Neural cell (in vitro differentiated cells): Measurements from ENCODE around the gene FXYD6. TPM values are rescaled to one million over a fixed set of nuclear protein-coding genes. Genes with fewer than 3 reads are reported as not detected.
A peak's percentile ranks its signal among the peaks of the same experiment; 100 is the strongest.

Experiments
- H2AFZ ChIP-seq: fragments of 200-600, 300-800 bp; sonication (generic), shearing (Covaris generic); 2 replicates; pipeline ENCODE4 v1.6.0; 2014; ENCODE audit warnings: low read depth, mild to moderate bottlenecking, antibody characterized with exemption, low read length, moderate library complexity
- H3F3A ChIP-seq: fragments of 200-600 bp; shearing (Covaris generic); 2 replicates; pipeline ENCODE4 v1.6.1; 2016; ENCODE audit warnings: mild to moderate bottlenecking, moderate library complexity, mixed read lengths, antibody characterized with exemption, low read length; ENCODE audit not compliant: insufficient read depth, poor library complexity, severe bottlenecking
- H3K27ac ChIP-seq: fragments of 200-600, 300-800 bp; sonication (generic), shearing (Covaris generic); 2 replicates; pipeline ENCODE4 v1.5.1; 2014; ENCODE audit warnings: mild to moderate bottlenecking, low read length, moderate library complexity
- H3K27me3 ChIP-seq: fragments of 300-800, 200-600 bp; sonication (generic), shearing (Covaris generic); 2 replicates; pipeline ENCODE4 v1.6.0; 2014; ENCODE audit warnings: mild to moderate bottlenecking, low read depth, low read length, moderate library complexity; ENCODE audit not compliant: insufficient read depth
- H3K36me3 ChIP-seq: fragments of 300-800, 200-600 bp; sonication (generic), shearing (Covaris generic); 2 replicates; pipeline ENCODE4 v1.5.1; 2014; ENCODE audit warnings: mild to moderate bottlenecking, antibody characterized with exemption, low read length, moderate library complexity; ENCODE audit not compliant: insufficient read depth
- H3K4me2 ChIP-seq: fragments of 300-800, 200-600 bp; sonication (generic), shearing (Covaris generic); 2 replicates; pipeline ENCODE4 v1.6.0; 2014; ENCODE audit warnings: mild to moderate bottlenecking, low read length
- H3K4me3 ChIP-seq: fragments of 300-800, 200-600 bp; sonication (generic), shearing (Covaris generic); 2 replicates; pipeline ENCODE4 v1.5.1; 2014; ENCODE audit warnings: mild to moderate bottlenecking, low read length, moderate library complexity
- H3K79me2 ChIP-seq: fragments of 200-600 bp; shearing (Covaris generic); replicated peaks from 2 replicates; pipeline ENCODE4 v1.6.0; 2014; ENCODE audit warnings: mild to moderate bottlenecking, low read length, moderate library complexity; ENCODE audit not compliant: insufficient read depth
- H3K9ac ChIP-seq: fragments of 300-800, 200-600 bp; sonication (generic), shearing (Covaris generic); 2 replicates; pipeline ENCODE4 v1.6.1; 2016; ENCODE audit warnings: mild to moderate bottlenecking, low read length, mixed read lengths
- H3K9me2 ChIP-seq: fragments of 200-600 bp; shearing (Covaris generic); 2 replicates; pipeline ENCODE4 v1.6.1; 2016; ENCODE audit warnings: mild to moderate bottlenecking, low read length, mixed read lengths; ENCODE audit not compliant: insufficient read depth
- H3K9me3 ChIP-seq: fragments of 200-600, 300-800 bp; sonication (generic), shearing (Covaris generic); 2 replicates; pipeline ENCODE4 v1.6.1; 2016; ENCODE audit warnings: mild to moderate bottlenecking, mixed run types, low read length, moderate library complexity, mixed read lengths
- H4K20me1 ChIP-seq: fragments of 200-600 bp; shearing (Covaris generic); 2 replicates; pipeline ENCODE4 v1.6.1; 2016; ENCODE audit warnings: mild to moderate bottlenecking, mixed run types; ENCODE audit not compliant: insufficient read depth
- EP300 ChIP-seq: fragments of 450-650 bp; conservative IDR thresholded peaks from 2 replicates; pipeline ENCODE4 v1.6.1; 2014; ENCODE audit warnings: antibody characterized with exemption, mild to moderate bottlenecking, moderate library complexity; ENCODE audit not compliant: poor library complexity, severe bottlenecking
- EZH2 ChIP-seq: fragments of 200-600, 300-800 bp; shearing (Covaris generic), sonication (generic); IDR thresholded peaks from 2 replicates; pipeline ENCODE4 v1.6.1; 2014; ENCODE audit warnings: antibody characterized with exemption, low read length, borderline replicate concordance, mild to moderate bottlenecking; ENCODE audit not compliant: insufficient read depth, poor library complexity, severe bottlenecking
- MXI1 ChIP-seq: fragments of 450-650 bp; conservative IDR thresholded peaks from 2 replicates; pipeline ENCODE4 v1.6.1; 2014; ENCODE audit warnings: antibody characterized with exemption, mild to moderate bottlenecking; ENCODE audit not compliant: poor library complexity, severe bottlenecking
- POLR2AphosphoS5 ChIP-seq: IDR thresholded peaks from 2 replicates; pipeline ENCODE4 v1.6.1; 2012
- RAD21 ChIP-seq: fragments of 450-650 bp; conservative IDR thresholded peaks from 2 replicates; pipeline ENCODE4 v1.6.1; 2014; ENCODE audit warnings: antibody characterized with exemption, mild to moderate bottlenecking, moderate library complexity
- SMC3 ChIP-seq: fragments of 450-650 bp; conservative IDR thresholded peaks from 2 replicates; pipeline ENCODE4 v1.6.1; 2014; ENCODE audit warnings: antibody characterized with exemption, mild to moderate bottlenecking, moderate library complexity; ENCODE audit not compliant: poor library complexity
- TAF1 ChIP-seq: IDR thresholded peaks from 2 replicates; pipeline ENCODE4 v1.6.1; 2012; ENCODE audit warnings: low read depth
- polyA plus RNA-seq: library from polyadenylated mRNA; depleted of rRNA; stranded (reverse); fragments of >200 nt; gene quantifications from 2 replicates; pipeline ENCODE4 v1.2.3, GENCODE V29; 2014
- TF ChIP-seq, protein P1 (sequence below): IDR thresholded peaks from 2 replicates; pipeline ENCODE4 v1.6.1; 2012; ENCODE audit warnings: borderline replicate concordance
- TF ChIP-seq, protein P2 (sequence below): fragments of 450-650 bp; IDR thresholded peaks from 2 replicates; pipeline ENCODE4 v1.5.1; 2014; ENCODE audit warnings: antibody characterized with exemption, mild to moderate bottlenecking, moderate library complexity; ENCODE audit not compliant: poor library complexity, severe bottlenecking

The FXYD6 gene
- polyA plus RNA-seq, 1 donor from 2014 or later: 218 TPM

DNA sequence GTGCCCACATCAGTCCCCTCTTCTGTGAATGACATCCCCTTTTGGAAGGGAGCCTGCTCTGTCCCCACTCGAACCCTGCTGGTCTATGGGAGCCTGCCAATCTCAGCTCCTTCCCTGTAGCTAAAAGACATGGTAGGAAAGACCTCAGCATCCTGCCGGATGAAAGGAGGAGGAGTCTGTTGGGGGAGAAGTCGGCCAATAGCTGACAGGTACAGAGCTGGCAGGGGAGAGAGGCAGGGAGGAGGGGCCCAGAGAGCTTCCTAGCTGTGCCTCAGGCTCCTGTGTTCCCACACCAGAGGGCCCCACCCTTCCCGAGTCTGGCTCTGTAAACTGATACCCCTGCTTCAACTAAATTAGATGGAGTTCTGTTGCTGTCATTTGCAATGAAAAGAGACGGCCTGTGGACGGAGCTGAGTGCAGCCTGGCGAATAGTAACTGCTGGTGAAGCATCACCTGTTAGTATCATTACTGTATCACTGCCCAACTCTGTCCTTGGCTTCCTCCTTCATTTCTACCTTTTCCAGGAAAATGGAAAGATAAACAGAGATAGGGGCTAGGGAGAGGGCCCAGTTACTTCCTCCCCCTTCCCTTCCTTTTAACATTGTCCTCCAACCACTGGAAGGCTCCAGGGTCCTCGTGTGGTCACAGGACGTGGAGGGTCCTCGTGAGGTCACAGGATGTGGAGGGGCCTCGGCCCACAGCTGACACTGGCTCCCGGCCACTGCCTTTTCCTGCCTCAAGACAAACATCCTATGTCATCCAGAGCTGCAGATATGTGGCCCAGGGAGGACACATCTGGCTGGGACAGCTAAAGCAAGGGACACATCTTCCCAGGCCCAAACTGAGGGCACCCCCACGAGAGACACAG is 15.1 kb downstream of the FXYD6 start:
- no peaks in the 10 kb centered on the region for H3K27me3 ChIP-seq
- no peaks in the 10 kb centered on the region for H3K9me2 ChIP-seq
- H2AFZ ChIP-seq: no peak overlapping the region
- no peak overlapping the region for H3K4me2 ChIP-seq
- H3K9me3 ChIP-seq: no peaks in the 10 kb centered on the region
- no peak overlapping the region for H3K27ac ChIP-seq
- H3F3A ChIP-seq: no peaks in the 10 kb centered on the region
- peak overlapping the region; percentile 23 for H3K4me3 ChIP-seq
- no peaks in the 10 kb centered on the region for H3K36me3 ChIP-seq
- peaks cover 15% of the 10 kb centered on the region for H4K20me1 ChIP-seq
- peak overlapping the region; percentile 15 for H3K9ac ChIP-seq
- H3K79me2 ChIP-seq: peaks cover 85% of the 10 kb centered on the region
- no peak for TF ChIP-seq SMC3
- TF ChIP-seq POLR2AphosphoS5: no peak
- TF ChIP-seq, protein P1, sequence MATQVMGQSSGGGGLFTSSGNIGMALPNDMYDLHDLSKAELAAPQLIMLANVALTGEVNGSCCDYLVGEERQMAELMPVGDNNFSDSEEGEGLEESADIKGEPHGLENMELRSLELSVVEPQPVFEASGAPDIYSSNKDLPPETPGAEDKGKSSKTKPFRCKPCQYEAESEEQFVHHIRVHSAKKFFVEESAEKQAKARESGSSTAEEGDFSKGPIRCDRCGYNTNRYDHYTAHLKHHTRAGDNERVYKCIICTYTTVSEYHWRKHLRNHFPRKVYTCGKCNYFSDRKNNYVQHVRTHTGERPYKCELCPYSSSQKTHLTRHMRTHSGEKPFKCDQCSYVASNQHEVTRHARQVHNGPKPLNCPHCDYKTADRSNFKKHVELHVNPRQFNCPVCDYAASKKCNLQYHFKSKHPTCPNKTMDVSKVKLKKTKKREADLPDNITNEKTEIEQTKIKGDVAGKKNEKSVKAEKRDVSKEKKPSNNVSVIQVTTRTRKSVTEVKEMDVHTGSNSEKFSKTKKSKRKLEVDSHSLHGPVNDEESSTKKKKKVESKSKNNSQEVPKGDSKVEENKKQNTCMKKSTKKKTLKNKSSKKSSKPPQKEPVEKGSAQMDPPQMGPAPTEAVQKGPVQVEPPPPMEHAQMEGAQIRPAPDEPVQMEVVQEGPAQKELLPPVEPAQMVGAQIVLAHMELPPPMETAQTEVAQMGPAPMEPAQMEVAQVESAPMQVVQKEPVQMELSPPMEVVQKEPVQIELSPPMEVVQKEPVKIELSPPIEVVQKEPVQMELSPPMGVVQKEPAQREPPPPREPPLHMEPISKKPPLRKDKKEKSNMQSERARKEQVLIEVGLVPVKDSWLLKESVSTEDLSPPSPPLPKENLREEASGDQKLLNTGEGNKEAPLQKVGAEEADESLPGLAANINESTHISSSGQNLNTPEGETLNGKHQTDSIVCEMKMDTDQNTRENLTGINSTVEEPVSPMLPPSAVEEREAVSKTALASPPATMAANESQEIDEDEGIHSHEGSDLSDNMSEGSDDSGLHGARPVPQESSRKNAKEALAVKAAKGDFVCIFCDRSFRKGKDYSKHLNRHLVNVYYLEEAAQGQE: no peak
- no peak for TF ChIP-seq EZH2

DNA sequence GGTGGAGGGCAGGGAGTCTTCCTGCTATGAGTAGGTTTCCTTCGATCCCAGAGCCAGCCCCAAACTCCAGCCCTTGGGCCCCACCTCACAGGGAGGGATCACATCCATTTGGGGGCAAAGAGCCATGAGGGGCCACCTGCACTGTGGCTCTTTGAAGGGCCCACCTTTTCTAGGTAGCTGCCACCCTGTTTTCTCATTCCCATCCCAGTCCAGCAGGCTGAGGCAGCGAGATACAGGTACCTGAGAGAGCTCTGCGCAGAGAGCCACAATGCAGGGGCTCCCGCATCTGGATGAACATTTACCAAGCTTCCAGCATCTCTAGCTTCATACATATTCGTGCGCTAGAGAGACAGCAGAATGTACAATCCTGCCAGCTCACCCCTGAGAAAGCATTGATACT is 16.3 kb downstream of the FXYD6 start:
- Histone ChIP-seq H3K79me2 (peaks cover 82% of the 10 kb centered on the region), H3K9me3 (no peaks in the 10 kb centered on the region), H4K20me1 (peaks cover 15% of the 10 kb centered on the region), H3K27ac (no peak overlapping the region), H2AFZ (no peak overlapping the region), H3K36me3 (no peaks in the 10 kb centered on the region), H3K27me3 (no peaks in the 10 kb centered on the region), H3F3A (no peaks in the 10 kb centered on the region), H3K4me2 (no peak overlapping the region), H3K4me3 (no peak overlapping the region), H3K9me2 (no peaks in the 10 kb centered on the region), H3K9ac (no peak overlapping the region)
- TF ChIP-seq EP300: no peak
- TF ChIP-seq SMC3: no peak
- no peak for TF ChIP-seq EZH2
- TF ChIP-seq MXI1: no peak

GRCh38 chr11:117859488-117860112 is 16.9 kb downstream of the FXYD6 start:
- Histone ChIP-seq H3K27ac (no peak overlapping the region), H2AFZ (no peak overlapping the region), H3K79me2 (peaks cover 82% of the 10 kb centered on the region), H3K4me3 (no peak overlapping the region), H3K36me3 (no peaks in the 10 kb centered on the region), H3K27me3 (no peaks in the 10 kb centered on the region), H3K4me2 (no peak overlapping the region), H4K20me1 (peaks cover 15% of the 10 kb centered on the region), H3K9me3 (no peaks in the 10 kb centered on the region), H3K9ac (no peak overlapping the region), H3K9me2 (no peaks in the 10 kb centered on the region), H3F3A (no peaks in the 10 kb centered on the region)
- TF ChIP-seq EP300 (no peak), SMC3 (no peak), RAD21 (no peak), POLR2AphosphoS5 (no peak), TAF1 (no peak), MXI1 (no peak), EZH2 (no peak)
- TF ChIP-seq, protein P2, sequence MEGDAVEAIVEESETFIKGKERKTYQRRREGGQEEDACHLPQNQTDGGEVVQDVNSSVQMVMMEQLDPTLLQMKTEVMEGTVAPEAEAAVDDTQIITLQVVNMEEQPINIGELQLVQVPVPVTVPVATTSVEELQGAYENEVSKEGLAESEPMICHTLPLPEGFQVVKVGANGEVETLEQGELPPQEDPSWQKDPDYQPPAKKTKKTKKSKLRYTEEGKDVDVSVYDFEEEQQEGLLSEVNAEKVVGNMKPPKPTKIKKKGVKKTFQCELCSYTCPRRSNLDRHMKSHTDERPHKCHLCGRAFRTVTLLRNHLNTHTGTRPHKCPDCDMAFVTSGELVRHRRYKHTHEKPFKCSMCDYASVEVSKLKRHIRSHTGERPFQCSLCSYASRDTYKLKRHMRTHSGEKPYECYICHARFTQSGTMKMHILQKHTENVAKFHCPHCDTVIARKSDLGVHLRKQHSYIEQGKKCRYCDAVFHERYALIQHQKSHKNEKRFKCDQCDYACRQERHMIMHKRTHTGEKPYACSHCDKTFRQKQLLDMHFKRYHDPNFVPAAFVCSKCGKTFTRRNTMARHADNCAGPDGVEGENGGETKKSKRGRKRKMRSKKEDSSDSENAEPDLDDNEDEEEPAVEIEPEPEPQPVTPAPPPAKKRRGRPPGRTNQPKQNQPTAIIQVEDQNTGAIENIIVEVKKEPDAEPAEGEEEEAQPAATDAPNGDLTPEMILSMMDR: no peak
- TF ChIP-seq, protein P1: no peak
